Brain pericyte (primary cell): ENCODE measurements around the gene CETP.
"Not testable (repeated sequence)": the region's sequence is repeated elsewhere in the genome, so short reads cannot be mapped to it uniquely, and the experiment has no call there.

Experiments
- DNase-seq: peaks from one replicate; pipeline ENCODE4 v3.0.0-alpha.2; 2012; ENCODE audit warnings: low read depth, low spot score

Gene CETP

GRCh38 chr16:56981729-56982271 is 20.1 kb downstream of the CETP start:
- DNase-seq = no peak

- DNase-seq = no peak
Observed at GRCh38 chr16:56982695-56983094, 20.9 kb downstream of the CETP start.

- no peak for DNase-seq
Observed at GRCh38 chr16:56983211-56983751, 21.5 kb downstream of the CETP start.

- no peak for DNase-seq
Observed at GRCh38 chr16:56984639-56985038, 22.9 kb downstream of the CETP start.

- peak; percentile 48 for DNase-seq
Observed at GRCh38 chr16:56985288-56985961, 23.7 kb downstream of the CETP start.

GRCh38 chr16:56985962-56986360 is 24.2 kb downstream of the CETP start:
- DNase-seq = no peak

GRCh38 chr16:56986361-56986760 is 24.6 kb downstream of the CETP start:
- DNase-seq = no peak

GRCh38 chr16:56986908-56987307 is 25.2 kb downstream of the CETP start:
- DNase-seq = not testable (repeated sequence)

- DNase-seq = no peak
Observed at GRCh38 chr16:56987692-56988091, 25.9 kb downstream of the CETP start.

- no peak for DNase-seq
Observed at GRCh38 chr16:56988161-56988947, 26.6 kb downstream of the CETP start.

- peak; percentile 56 for DNase-seq
Observed at GRCh38 chr16:56988948-56989945, 27.5 kb downstream of the CETP start, which contains the start of gene NLRC5. Gene NLRC5, plus strand, starts transcription at chr16:56989557. Its CDS starts 31,156 bp downstream, at chr16:57020713.

- no peak for DNase-seq
Observed at GRCh38 chr16:56989988-56990387, 28.2 kb downstream of the CETP start.

GRCh38 chr16:56990407-56991286 is 28.9 kb downstream of the CETP start:
- no peak for DNase-seq

GRCh38 chr16:56992431-56992830 is 30.7 kb downstream of the CETP start:
- not testable (repeated sequence) for DNase-seq

- DNase-seq = no peak
Observed at GRCh38 chr16:56993204-56993603, 31.5 kb downstream of the CETP start.

- no peak for DNase-seq
Observed at GRCh38 chr16:56994311-56994710, 32.6 kb downstream of the CETP start.

- no peak for DNase-seq
Observed at GRCh38 chr16:56995136-56995805, 33.5 kb downstream of the CETP start.

- no peak for DNase-seq
Observed at GRCh38 chr16:56997264-56997663, 35.5 kb downstream of the CETP start.

GRCh38 chr16:56997931-56998330 is 36.2 kb downstream of the CETP start:
- DNase-seq = no peak

GRCh38 chr16:56998352-56998751 is 36.6 kb downstream of the CETP start:
- no peak for DNase-seq
